GM19468 (cell line): ENCODE measurements around the gene NPAS2.

Source experiments
- ATAC-seq: cut with Tn5 transposase; IDR thresholded peaks from one replicate; pipeline ENCODE4 v1.9.1; 2021; ENCODE audit warnings: mild to moderate bottlenecking, moderate library complexity, moderate number of reproducible peaks; ENCODE audit not compliant: unreplicated experiment; ENCODE audit errors: extremely low read depth

NPAS2 gene

GRCh38 chr2:101027852-101028251 lies 207.9 kb downstream of the NPAS2 start:
- no peak for ATAC-seq

- ATAC-seq = no peak
Measured at GRCh38 chr2:101030866-101031554, 211.1 kb downstream of the NPAS2 start.

- no peak for ATAC-seq
Measured at GRCh38 chr2:101032084-101032776, 212.3 kb downstream of the NPAS2 start.

GRCh38 chr2:101036562-101036961 lies 216.6 kb downstream of the NPAS2 start:
- ATAC-seq = no peak

GRCh38 chr2:101037161-101037755 lies 217.3 kb downstream of the NPAS2 start:
- no peak for ATAC-seq

GRCh38 chr2:101038455-101039255 lies 218.7 kb downstream of the NPAS2 start:
- ATAC-seq = no peak

GRCh38 chr2:101040072-101040471 lies 220.1 kb downstream of the NPAS2 start:
- ATAC-seq = no peak

- no peak for ATAC-seq
Measured at GRCh38 chr2:101040761-101041160, 220.8 kb downstream of the NPAS2 start.

- no peak for ATAC-seq
Measured at GRCh38 chr2:101041413-101041812, 221.5 kb downstream of the NPAS2 start.

GRCh38 chr2:101045330-101045729 lies 225.4 kb downstream of the NPAS2 start:
- ATAC-seq = no peak
